HepG2 (cell line): Measurements from ENCODE around the gene NCOR2. TPM values are rescaled to one million over a fixed set of nuclear protein-coding genes. Genes with fewer than 3 reads are reported as not detected.
A peak's percentile ranks its signal among the peaks of the same experiment; 100 is the strongest.

ENCODE experiments used
- AHR ChIP-seq: IDR thresholded peaks from 2 replicates; pipeline ENCODE4 v1.6.1; 2018; ENCODE audit warnings: missing genetic modification reagents, missing compliant biosample characterization
- ELF4 ChIP-seq: sonication (generic); formaldehyde crosslinking; IDR thresholded peaks from 2 replicates; pipeline ENCODE4 v1.5.0; 2020; ENCODE audit warnings: missing genetic modification reagents, mild to moderate bottlenecking, moderate library complexity, borderline replicate concordance
- KLF16 ChIP-seq, 2 experiments: sonication (generic) in 1 of 2; formaldehyde crosslinking in 1 of 2; IDR thresholded peaks; 2 replicates each; pipeline versions ENCODE4 v1.6.1 to v1.8.0; 2016 to 2023; ENCODE audit warnings: missing genetic modification reagents in 2 of 2, missing compliant biosample characterization in 1 of 2
- MAF1 ChIP-seq: sonication (generic); formaldehyde crosslinking; IDR thresholded peaks from 2 replicates; pipeline ENCODE4 v1.5.0; 2020; ENCODE audit warnings: missing genetic modification reagents, borderline replicate concordance
- MAZ ChIP-seq, 2 experiments: sonication (generic) in 1 of 2; formaldehyde crosslinking in 1 of 2; IDR thresholded peaks; 2 replicates each; pipeline versions ENCODE4 v1.5.0 to v1.6.1; 2012 to 2020; ENCODE audit warnings: low read depth in 2 of 2, mild to moderate bottlenecking in 2 of 2, borderline replicate concordance in 1 of 2, improper control_type of control experiment in 1 of 2, low read length in 1 of 2, missing genetic modification reagents in 1 of 2, moderate library complexity in 1 of 2
- MIXL1 ChIP-seq: IDR thresholded peaks from 2 replicates; pipeline ENCODE4 v1.6.1; 2016
- NFIC ChIP-seq: IDR thresholded peaks from 2 replicates; pipeline ENCODE4 v1.6.1; 2012; ENCODE audit warnings: mild to moderate bottlenecking, low read length, inconsistent platforms
- PRDM4 ChIP-seq: sonication (generic); formaldehyde crosslinking; IDR thresholded peaks from 2 replicates; pipeline ENCODE4 v1.9.0; 2021; ENCODE audit warnings: missing genetic modification reagents, borderline replicate concordance
- SMAD3 ChIP-seq: sonication (generic); formaldehyde crosslinking; IDR thresholded peaks from 2 replicates; pipeline ENCODE4 v1.4.0; 2020; ENCODE audit warnings: missing genetic modification reagents
- SP4 ChIP-seq: sonication (generic); formaldehyde crosslinking; IDR thresholded peaks from 2 replicates; pipeline ENCODE4 v1.8.1; 2023; ENCODE audit warnings: mild to moderate bottlenecking, missing genetic modification reagents
- TARDBP ChIP-seq: sonication (generic); formaldehyde crosslinking; IDR thresholded peaks from 2 replicates; pipeline ENCODE4 v1.8.0; 2022; ENCODE audit warnings: mild to moderate bottlenecking, missing genetic modification reagents
- ZBTB7A ChIP-seq: sonication (generic); formaldehyde crosslinking; IDR thresholded peaks from 2 replicates; pipeline ENCODE4 v1.8.0; 2022; ENCODE audit warnings: mild to moderate bottlenecking, missing genetic modification reagents
- ZMYM2 ChIP-seq: sonication (generic); formaldehyde crosslinking; IDR thresholded peaks from 2 replicates; pipeline ENCODE4 v1.8.0; 2022; ENCODE audit warnings: mild to moderate bottlenecking, missing genetic modification reagents
- ZNF17 ChIP-seq: sonication (generic); formaldehyde crosslinking; IDR thresholded peaks from 2 replicates; pipeline ENCODE4 v1.5.0; 2020; ENCODE audit warnings: mild to moderate bottlenecking, missing genetic modification reagents
- ZNF205 ChIP-seq: IDR thresholded peaks from 2 replicates; pipeline ENCODE4 v1.6.1; 2018; ENCODE audit warnings: missing biosample characterization, missing genetic modification reagents
- ZNF263 ChIP-seq: sonication (generic); formaldehyde crosslinking; IDR thresholded peaks from 2 replicates; pipeline ENCODE4 v1.4.0; 2020; ENCODE audit warnings: missing genetic modification reagents
- ZNF326 ChIP-seq: sonication (generic); formaldehyde crosslinking; IDR thresholded peaks from 2 replicates; pipeline ENCODE4 v1.4.0; 2020; ENCODE audit warnings: missing genetic modification reagents, borderline replicate concordance
- ZNF337 ChIP-seq: sonication (generic); formaldehyde crosslinking; IDR thresholded peaks from 2 replicates; pipeline ENCODE4 v1.5.1; 2020; ENCODE audit warnings: missing genetic modification reagents, low read depth, mild to moderate bottlenecking, borderline replicate concordance
- ZNF777 ChIP-seq: sonication (generic); formaldehyde crosslinking; IDR thresholded peaks from 2 replicates; pipeline ENCODE4 v1.4.0; 2020; ENCODE audit warnings: missing genetic modification reagents
- ZNF83 ChIP-seq: sonication (generic); formaldehyde crosslinking; IDR thresholded peaks from 2 replicates; pipeline ENCODE4 v1.4.0; 2020; ENCODE audit warnings: missing genetic modification reagents, mild to moderate bottlenecking, borderline replicate concordance
- polyA plus RNA-seq, 8 experiments: library from polyadenylated mRNA; depleted of rRNA in 3 of 8; stranded (reverse) in 7 of 8; unstranded in 1 of 8; fragments of >200 nt; fragmentation: Illumina TruSeq in 4 of 8; extraction: Trizol in 4 of 8; gene quantifications; 2 replicates each; pipeline versions ENCODE4 v1.2.1 to v1.2.3, GENCODE V29; 2011 to 2016; ENCODE audit warnings: low read depth in 4 of 8, missing spikeins in 1 of 8, mixed read lengths in 1 of 8; ENCODE audit not compliant: insufficient read depth in 1 of 8
- total RNA-seq, 5 experiments: library from RNA; depleted of rRNA; stranded (reverse); fragments of >200 nt; fragmentation: Illumina TruSeq; extraction: Trizol; gene quantifications; 2 replicates each; pipeline ENCODE4 v1.2.3, GENCODE V29; 2016; ENCODE audit warnings: low read depth in 1 of 5
- TF ChIP-seq, protein P1 (sequence below): sonication (generic); formaldehyde crosslinking; IDR thresholded peaks from 2 replicates; pipeline ENCODE4 v1.4.0; 2020; ENCODE audit warnings: missing genetic modification reagents, borderline replicate concordance
- TF ChIP-seq, protein P2 (sequence below): sonication (generic); formaldehyde crosslinking; IDR thresholded peaks from 2 replicates; pipeline ENCODE4 v1.8.0; 2022; ENCODE audit warnings: mild to moderate bottlenecking, missing genetic modification reagents, moderate library complexity
- TF ChIP-seq, protein P3 (sequence below): sonication (generic); formaldehyde crosslinking; IDR thresholded peaks from 2 replicates; pipeline ENCODE4 v1.8.1; 2023; ENCODE audit warnings: mild to moderate bottlenecking, missing genetic modification reagents

NCOR2 gene
- total and polyA plus RNA-seq, 2 of the 13 experiments (the other 11 are each of a cell fraction or from before 2014, with no cell fraction given): 4.5 to 5.7 TPM

DNA sequence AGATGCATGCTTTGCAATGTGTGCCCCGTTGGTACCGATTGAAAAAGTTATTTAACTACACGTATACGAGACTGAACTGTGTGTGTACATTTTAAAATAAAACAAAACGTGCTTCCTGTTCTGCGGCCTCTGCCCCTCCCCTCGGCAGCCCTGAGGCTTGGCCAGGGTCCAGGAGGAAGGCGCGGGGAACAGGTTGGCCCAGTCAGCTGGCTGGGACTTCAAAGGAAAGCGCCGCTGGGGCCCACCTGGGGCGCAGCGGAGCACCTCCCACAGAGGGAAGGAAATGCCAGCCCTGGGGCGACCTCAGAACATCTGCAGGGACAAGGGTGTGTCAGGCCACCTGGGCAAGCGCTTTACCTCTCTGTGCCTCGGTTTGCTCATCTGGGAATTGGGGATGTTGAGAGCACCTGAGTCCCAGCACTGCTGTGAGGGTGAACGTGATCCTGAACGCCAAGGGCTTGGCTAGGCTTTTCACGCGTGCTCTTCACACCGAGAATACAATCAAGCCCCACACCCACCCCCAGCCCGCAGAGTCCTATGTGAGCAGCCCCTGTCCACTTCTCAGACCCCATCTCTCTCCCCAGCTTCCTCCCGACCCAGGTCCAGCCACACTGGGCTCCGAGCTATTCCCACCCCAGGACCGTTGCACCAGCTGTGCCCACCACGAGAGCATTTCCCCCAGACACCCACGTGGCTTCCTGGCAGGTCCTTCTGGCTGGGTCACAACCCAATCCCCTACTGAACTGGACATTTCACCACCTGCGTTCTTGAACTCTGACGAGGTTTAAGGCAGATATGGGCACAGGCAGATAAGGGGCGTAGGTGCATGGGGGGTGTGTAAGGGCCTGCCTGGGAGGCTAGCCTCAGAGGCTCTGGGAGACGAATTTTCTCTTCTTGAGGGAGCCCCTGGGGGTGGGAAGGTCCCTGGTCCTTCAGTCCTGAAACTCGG lies 41.9 kb upstream of the NCOR2 start (continued):
- TF ChIP-seq MAZ (IDR thresholded peaks at IDR 0.05; ENCODE audit: borderline replicate concordance, low read depth, low read length) (0 out of 2 replicates have a peak, but pooled peaks have one; percentile 40), MAZ (CRISPR knock-in tag; IDR thresholded peaks at IDR 0.05; ENCODE audit: low read depth) (0 out of 2 replicates have a peak, but pooled peaks have one; percentile 14), ZMYM2 (peak; percentile 79; the same call in 1 of the 2 replicates), ZNF777 (CRISPR knock-in tag) (no peak), SMAD3 (CRISPR knock-in tag) (no peak), PRDM4 (CRISPR knock-in tag) (no peak), ZNF83 (CRISPR knock-in tag) (no peak), AHR (CRISPR knock-in tag) (no peak), ZNF263 (peak; percentile 46; the same call in 1 of the 2 replicates), NFIC (peak; percentile 89), TARDBP (CRISPR knock-in tag) (peak; percentile 58; the same call in 1 of the 2 replicates), MAF1 (no peak), ZBTB7A (CRISPR knock-in tag) (no peak), ZNF326 (CRISPR knock-in tag) (no peak), ZNF337 (CRISPR knock-in tag) (no peak), ZNF205 (CRISPR knock-in tag) (peak; percentile 69; the same call in 1 of the 2 replicates), ZNF17 (CRISPR knock-in tag) (no peak), MIXL1 (no peak), ELF4 (CRISPR knock-in tag) (no peak), SP4 (CRISPR knock-in tag) (peak; percentile 62), KLF16 (CRISPR knock-in tag; IDR thresholded peaks at IDR 0.05) (peak in 1 of 2 experiments; percentile 55; a peak in 1 of 4 replicates)
- TF ChIP-seq, protein P1, sequence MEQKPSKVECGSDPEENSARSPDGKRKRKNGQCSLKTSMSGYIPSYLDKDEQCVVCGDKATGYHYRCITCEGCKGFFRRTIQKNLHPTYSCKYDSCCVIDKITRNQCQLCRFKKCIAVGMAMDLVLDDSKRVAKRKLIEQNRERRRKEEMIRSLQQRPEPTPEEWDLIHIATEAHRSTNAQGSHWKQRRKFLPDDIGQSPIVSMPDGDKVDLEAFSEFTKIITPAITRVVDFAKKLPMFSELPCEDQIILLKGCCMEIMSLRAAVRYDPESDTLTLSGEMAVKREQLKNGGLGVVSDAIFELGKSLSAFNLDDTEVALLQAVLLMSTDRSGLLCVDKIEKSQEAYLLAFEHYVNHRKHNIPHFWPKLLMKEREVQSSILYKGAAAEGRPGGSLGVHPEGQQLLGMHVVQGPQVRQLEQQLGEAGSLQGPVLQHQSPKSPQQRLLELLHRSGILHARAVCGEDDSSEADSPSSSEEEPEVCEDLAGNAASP (CRISPR knock-in tag): peak; percentile 87
- TF ChIP-seq, protein P2, sequence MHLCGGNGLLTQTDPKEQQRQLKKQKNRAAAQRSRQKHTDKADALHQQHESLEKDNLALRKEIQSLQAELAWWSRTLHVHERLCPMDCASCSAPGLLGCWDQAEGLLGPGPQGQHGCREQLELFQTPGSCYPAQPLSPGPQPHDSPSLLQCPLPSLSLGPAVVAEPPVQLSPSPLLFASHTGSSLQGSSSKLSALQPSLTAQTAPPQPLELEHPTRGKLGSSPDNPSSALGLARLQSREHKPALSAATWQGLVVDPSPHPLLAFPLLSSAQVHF (CRISPR knock-in tag): no peak
- TF ChIP-seq, protein P3, sequence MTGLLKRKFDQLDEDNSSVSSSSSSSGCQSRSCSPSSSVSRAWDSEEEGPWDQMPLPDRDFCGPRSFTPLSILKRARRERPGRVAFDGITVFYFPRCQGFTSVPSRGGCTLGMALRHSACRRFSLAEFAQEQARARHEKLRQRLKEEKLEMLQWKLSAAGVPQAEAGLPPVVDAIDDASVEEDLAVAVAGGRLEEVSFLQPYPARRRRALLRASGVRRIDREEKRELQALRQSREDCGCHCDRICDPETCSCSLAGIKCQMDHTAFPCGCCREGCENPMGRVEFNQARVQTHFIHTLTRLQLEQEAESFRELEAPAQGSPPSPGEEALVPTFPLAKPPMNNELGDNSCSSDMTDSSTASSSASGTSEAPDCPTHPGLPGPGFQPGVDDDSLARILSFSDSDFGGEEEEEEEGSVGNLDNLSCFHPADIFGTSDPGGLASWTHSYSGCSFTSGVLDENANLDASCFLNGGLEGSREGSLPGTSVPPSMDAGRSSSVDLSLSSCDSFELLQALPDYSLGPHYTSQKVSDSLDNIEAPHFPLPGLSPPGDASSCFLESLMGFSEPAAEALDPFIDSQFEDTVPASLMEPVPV (CRISPR knock-in tag): no peak
